GM12873 (cell line): ENCODE data around the gene PNO1.

Experiments used
- TF ChIP-seq, protein P1 (sequence below): IDR thresholded peaks from 2 replicates; pipeline ENCODE4 v1.5.1; 2012; ENCODE audit warnings: low read depth, mild to moderate bottlenecking, moderate library complexity, low read length, control low read depth; ENCODE audit not compliant: insufficient read depth; ENCODE audit errors: missing control alignments

The PNO1 gene

DNA sequence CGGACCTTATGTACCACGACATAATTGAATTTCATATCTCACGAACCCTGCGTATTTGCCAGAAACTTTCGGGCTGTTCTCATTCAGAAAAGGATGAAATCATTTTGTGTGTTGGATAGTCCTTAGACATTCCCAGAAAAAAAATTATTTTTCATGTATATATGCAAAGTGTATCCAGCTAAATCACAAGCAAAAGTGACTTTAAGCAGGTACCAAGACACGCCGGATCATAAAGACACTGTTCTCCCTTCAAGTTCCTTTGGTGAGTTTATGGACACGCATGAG lies 35.1 kb upstream of the PNO1 start:
- TF ChIP-seq, protein P1, sequence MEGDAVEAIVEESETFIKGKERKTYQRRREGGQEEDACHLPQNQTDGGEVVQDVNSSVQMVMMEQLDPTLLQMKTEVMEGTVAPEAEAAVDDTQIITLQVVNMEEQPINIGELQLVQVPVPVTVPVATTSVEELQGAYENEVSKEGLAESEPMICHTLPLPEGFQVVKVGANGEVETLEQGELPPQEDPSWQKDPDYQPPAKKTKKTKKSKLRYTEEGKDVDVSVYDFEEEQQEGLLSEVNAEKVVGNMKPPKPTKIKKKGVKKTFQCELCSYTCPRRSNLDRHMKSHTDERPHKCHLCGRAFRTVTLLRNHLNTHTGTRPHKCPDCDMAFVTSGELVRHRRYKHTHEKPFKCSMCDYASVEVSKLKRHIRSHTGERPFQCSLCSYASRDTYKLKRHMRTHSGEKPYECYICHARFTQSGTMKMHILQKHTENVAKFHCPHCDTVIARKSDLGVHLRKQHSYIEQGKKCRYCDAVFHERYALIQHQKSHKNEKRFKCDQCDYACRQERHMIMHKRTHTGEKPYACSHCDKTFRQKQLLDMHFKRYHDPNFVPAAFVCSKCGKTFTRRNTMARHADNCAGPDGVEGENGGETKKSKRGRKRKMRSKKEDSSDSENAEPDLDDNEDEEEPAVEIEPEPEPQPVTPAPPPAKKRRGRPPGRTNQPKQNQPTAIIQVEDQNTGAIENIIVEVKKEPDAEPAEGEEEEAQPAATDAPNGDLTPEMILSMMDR = no peak

DNA sequence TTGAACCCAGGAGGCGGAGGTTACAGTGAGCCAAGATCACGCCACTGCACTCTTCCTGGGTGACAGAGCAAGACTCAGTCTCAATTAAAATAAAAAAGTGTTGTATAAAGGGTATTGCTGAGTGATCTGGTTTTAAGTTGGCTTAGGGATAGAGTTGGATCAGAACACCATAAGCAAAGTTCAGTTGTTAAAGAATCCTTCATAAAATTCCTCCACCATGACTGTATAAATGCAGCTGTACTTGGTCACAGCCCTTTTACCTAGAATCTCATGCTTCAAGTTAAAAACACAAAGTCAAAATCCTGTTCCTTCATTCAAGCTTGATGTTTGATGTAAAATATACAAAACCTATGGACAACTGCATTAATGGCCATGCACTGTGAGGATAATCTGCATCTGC lies 33.4 kb upstream of the PNO1 start:
- TF ChIP-seq, protein P1 = no peak

DNA sequence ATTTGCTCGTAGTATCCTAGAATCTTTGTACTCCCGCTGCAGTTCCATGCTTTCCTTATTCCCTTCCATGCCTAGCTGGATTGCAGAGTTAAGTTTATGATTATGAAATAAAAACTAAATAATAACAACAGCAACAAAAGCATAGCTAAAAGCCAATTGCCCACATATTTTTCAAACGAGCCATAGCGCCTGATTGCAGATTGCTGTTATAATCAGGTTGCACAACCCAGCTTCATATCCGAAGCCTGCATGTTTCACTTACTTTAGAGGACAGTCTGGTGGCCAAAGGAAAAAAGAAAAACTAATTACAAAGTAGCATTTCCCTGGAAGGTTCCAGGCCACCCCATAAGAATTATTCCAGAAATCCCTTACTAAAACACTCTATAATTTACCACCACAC lies 31.9 kb upstream of the PNO1 start:
- TF ChIP-seq, protein P1 = no peak

DNA sequence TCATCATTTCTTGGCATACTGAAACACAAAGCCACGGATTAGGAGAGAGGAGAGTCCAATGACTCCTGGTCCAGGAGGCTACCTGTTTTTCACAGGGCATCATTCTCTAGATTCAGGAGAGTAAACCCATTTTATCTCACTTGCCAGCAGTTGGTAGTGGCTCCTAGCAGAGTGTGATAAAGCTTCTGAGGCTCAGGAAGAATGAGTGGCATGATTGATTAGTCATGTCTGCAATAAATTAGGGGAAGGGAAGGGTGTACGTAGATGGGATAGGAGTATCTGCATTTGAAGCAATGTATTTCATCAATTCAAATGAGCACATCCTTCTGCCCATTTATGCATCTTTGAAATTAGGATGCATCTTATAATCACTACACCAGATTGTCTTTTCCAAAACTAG lies 31.1 kb upstream of the PNO1 start:
- TF ChIP-seq, protein P1 = no peak

DNA sequence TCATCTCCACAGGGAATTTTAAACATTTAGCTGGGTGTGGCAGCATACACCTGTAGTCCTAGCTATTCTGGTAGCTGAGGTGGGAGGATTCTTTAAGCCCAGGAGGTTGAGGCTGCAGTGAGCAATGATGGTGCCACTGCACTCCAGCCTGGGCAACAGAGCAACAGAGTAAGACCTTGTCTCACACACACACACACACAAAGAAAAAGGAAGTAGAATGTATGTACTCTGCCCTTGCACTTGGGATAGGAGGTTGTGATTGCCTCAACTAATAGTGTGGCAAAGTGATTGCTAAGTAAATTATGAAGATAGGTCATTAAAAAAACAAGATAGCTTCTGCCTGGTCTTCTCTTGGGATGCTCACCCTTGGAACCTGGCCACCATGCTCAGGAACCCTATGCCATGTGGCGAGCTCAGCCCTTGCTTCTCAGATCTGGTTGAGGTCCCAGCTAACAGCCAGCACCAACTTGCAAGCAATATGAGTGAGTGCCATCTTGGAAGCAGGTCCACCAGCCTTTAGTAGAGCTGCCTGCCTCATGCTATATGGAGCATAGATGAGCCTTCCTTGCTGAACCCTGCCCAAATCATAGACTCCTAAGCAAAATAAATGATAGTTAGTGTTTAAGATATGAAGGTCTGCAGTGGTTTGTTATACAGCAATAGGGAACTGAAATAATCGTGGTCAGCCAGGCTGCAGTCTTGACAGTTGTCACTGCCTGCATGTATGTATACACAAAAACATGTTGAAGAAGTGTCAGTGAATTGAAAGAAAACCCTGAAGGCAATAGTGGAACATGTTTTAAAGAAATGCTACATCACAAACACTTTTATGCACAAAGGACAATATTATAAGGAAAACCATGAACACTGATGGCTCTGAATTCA lies 30.1 kb upstream of the PNO1 start:
- TF ChIP-seq, protein P1 = no peak

DNA sequence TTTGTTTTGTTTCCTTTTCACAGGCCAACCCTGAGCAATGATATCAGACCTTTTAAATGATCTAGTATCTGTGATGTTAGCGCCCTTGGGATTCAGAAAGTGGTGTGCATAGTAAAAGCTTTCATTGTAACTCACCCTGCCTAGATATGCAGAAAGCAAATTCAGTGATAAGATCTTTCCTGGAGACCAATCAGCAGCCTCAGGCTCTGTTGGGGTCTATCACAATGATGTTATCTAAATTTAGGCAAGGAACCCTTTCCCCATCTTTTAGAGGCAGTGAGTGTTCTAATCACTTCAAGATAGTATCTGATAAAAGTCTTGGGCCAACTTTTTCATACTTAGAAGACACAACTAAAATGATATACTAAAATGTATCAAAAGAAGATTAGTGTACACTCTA lies 23.6 kb upstream of the PNO1 start:
- TF ChIP-seq, protein P1 = no peak

DNA sequence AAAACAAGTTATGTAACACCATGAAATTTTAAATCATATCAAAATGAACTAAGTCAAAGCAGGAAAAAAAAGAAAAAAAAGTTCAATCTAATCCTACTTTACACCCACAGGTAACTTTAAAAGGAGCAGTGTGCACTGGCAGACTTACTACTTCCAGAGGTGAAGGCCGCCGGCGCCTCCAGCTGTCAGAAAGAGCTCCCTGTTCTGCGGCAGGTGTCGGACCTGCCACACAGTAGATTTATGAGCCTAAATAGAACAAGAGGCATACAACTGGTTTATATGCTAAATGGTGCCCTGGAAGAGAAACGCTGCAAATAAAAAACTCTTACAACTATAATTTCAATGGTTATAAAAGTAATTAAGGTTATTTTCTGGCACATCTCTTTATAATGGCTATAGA lies 23.1 kb upstream of the PNO1 start:
- TF ChIP-seq, protein P1 = no peak
